ENCODE data around the gene ADCY2.

Gene ADCY2

GRCh38 chr5:7395947-7396712 is at the start of gene ADCY2:
TSS of gene ADCY2 (plus strand) at chr5:7396138. CDS start at chr5:7396297, 159 bp downstream.
- DNase-seq = peak; percentile 18

DNA sequence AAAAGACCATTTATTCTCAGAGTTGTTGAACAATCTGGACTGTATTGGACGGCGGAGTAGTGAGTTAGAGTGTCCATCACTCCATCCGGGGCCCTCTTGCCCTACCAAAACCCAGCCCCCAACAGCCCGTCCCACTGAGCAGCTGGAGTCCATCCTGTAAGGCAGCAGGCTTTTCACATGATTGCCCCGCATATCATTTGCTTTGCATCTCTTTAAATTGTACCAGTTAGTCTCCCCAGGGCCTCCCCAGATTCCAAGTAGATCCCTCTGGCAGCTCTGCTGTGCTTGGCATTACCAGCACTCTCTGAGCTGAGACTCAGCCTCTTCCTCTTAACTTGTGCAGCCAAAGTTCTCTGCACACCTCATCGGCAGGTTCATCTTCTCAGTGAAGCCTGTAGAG is 48.6 kb upstream of the ADCY2 start:
- DNase-seq = no peak

DNA sequence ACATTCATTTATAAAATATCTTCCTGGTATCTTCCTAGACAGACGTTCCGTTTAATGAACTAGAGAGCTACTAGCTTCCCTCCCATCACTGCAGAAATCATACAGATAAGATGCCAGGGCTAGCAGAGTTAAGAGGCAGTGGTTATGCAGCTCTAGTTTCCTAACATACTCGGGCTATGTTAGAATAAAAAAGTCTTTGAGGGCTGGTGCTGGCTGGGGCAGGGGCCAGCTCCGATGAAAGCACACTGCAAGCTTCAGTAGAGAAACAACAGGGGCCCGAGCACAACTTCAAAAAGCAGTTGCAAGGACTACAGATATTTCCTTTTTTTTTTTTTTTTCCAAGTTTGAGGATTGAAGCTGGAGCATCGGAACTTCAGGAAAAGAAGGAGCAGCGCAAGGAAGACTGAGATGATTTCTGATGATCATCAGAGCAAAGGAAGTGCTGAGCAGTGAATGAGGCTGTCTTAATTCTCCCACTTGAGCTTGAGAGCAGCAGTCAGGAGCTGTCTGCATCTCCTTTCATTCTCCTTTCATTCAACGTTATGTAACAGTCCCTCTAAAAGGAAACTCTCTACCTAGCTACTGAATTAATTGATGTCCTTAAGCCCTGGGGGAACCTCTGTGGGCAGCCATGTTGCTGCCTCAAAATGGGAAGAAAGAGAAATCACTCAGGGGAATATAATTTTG is 47.6 kb upstream of the ADCY2 start:
- peak; percentile 36 for DNase-seq

- no peak for DNase-seq
These were observed 34.3 kb upstream of the ADCY2 start for GRCh38 chr5:7361593-7361992.

DNA sequence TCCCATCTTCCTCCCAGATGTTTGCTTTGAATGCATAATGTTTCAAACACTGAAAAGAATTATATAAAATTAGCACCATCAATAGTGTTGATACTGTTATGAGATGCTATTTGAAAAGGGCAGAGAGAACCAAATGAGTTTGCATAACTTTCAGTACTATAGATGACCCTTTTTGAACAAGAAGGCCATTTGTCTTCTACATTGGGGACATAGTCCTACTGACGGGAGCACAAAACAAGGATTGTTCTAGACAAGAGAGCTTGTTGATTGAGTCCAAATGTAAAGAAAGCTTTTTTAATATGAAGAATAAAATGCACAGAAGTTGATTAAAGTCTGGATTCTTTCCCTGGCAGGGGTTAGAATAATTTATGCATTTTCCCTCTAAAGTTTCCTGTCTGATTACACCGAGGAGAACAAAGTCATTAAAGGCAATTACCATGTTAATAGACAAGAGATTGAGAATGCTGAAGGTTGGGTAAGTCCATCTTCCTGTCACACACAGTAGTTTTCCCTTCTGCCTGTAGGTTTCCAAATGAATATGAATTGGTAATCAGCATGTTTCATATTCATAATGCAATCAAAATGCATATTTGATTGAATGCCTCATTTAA is 32.8 kb upstream of the ADCY2 start:
- DNase-seq = no peak

DNA sequence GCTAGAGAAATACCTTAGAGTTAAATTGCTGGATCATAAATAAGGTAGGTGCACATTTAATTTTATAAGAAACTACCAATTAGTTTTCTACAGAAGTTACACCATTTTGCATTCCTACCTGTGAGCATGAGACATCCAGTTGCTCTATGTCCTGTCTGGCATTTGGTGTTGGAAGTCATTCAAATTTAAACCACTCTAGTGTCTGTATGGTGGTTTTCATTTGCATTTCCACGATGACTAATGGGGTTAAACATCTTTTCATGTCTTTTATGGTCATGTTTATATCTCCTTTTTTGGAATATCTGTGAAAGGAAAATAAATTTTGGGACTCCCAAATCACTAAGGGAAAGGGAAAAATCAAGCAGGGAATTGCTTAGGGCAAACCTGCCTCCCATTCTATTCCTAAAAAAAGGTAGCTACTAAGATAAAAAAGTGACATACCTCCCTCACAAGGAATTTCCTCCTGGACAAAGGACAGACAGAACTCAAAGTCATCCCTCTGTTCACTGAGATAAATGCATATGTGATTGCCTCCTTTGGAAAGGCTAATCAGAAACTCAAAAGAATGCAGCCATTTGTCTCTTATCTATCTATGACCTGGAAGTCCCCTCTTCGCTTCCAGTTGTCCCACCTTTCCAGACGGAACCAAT is 31.6 kb upstream of the ADCY2 start:
- DNase-seq = no peak

DNA sequence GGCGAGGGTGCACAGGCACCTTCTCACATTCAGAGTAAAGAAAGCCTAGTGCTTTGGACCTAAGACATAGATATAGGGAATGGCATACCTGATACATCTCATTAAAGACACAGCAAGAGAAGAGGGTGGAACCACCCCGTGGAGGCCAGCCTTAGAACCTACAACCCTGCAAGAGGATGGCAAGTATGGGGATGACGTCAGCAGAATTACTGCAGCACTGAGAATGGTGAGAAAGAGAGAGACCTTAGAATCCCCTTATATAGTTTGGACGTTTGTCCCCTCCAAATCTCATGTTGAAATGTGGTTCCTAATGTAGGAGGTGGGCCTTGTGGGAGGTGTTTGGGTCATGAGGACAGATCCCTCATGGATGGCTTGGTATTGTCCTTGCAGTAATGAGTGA is 28.2 kb upstream of the ADCY2 start:
- no peak for DNase-seq

DNA sequence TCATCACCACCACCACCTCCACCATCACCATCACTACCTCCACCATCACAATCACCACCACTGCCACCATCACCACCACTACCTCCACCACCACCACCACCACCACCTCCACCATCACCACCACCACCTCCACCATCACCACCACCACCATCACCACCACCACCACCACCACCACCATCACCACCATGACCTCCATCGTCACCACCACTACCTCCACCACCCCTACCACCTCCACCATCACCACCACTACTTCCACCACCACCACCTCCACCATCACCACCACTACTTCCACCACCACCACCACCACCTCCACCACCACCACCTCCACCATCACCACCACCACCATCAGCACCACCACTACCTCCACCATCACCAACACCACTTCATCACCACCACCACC is 23.5 kb upstream of the ADCY2 start:
- DNase-seq = no peak

- DNase-seq = no peak
These were observed 21.8 kb upstream of the ADCY2 start for GRCh38 chr5:7374186-7374585.

DNA sequence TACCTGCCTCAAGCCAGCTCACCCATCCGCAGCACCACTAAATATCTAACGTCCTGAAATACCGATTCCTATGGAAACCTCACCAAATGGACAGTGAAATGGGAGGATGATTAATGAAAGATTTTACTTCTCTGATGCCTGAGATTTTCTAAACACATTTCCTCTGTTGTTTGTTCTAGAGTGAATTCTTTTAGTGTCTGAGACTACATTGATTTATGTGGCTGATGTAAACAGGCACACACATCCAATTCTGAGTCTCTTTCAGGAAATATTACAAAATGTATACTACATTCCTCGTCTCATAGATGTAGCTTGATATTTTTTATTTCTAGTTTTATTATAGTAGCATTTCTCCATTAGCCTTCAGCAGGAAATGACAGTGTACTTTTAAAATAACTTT is 20.5 kb upstream of the ADCY2 start:
- no peak for DNase-seq

GRCh38 chr5:7376871-7377270 is 19.1 kb upstream of the ADCY2 start:
- DNase-seq = no peak

DNA sequence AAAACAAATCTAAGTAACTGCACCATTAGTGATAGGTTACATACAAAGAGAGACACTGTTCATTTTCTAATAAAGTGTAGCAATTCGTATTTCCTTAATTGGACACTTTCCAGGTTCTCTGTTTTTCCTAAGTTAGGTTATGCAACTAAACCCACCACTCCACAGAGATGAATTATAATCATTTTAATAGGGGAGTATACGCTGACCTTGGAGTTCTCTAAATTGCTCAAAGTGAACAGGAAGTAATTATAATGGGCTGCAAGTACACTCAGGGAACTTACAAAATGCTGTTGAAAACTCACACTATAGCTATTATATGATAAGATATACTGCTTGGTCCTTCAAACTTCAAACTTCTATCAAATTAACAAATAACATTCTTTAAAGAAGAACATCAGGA is 18.2 kb upstream of the ADCY2 start:
- no peak for DNase-seq

GRCh38 chr5:7382588-7382987 is 13.3 kb upstream of the ADCY2 start:
- DNase-seq = no peak

DNA sequence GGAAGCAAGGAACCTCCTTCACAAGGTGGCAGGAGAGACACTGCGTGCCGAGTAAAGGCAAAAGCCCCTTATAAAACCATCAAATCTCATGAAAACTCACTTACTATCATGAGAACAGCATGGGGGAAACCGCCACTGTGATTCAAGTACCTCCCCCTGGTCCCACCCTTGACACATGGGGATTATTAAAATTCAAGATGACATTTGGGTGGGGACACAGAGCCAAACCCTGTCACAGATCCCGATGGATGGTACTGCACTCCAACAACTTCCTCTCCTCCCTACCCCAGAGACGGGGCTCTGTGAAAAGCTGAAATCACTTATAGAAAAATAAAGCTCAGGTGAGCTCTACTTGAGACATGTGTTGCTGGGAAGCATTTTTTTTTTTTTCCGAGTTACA is 10.3 kb upstream of the ADCY2 start:
- no peak for DNase-seq

DNA sequence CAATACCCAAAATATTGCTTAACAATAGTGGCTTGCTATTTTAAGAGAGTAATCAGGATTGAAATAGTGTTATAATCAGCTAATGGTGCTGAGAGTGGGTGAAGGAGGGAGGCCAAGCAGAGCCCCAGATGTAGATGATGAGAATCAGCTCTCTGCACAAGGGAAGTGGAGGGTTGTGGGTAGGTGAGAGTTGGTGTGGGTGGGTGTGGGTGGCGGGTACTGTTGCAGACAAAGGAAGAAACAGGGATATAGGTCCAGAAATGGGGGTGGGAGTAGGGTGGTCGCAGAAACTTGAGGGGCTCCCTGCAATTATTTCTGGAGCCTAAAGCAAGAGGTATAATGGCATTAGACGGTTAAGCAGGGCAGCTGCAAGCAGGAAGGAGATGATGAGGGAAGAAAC is 7.4 kb upstream of the ADCY2 start:
- DNase-seq = no peak

DNA sequence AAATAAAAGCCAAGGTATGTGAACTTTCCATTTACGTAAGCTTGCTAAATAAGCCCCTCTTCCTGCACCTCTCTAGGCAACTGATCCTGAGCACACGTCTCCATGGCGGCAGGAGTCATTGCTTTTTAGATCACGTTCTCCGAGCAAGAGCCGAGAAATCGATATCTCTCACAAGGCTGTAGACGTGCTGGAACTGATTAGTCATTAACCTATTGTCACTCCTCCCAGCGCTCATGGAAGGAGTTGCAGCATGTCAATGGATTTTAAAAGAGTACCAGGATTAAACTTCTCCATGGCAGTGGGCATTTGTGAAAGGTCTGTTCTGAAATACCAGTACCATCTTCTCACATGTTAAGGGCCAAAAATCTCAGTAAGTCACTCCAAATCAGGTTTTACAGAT is 4.7 kb upstream of the ADCY2 start:
- no peak for DNase-seq

- peak; percentile 55 for DNase-seq
These were observed 3.9 kb upstream of the ADCY2 start for GRCh38 chr5:7391814-7392692.

DNA sequence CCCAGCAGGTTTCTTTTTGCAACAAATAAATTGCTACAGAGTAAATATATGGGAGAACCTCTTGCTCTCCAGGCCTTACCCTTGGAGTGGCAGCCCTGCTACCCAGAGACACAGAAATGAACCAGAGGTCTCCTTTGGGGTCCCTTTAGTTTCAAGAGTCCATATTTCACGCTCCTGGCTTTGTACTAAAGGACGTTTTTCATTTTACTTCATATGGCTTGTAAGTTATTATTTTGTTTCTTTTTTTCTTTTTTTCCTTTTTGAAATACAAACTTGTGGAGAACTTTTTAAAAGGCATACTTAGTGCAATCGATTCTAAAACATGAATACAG is 3.3 kb upstream of the ADCY2 start:
- DNase-seq = no peak

GRCh38 chr5:7393921-7394799 is 1.8 kb upstream of the ADCY2 start:
- DNase-seq = no peak

DNA sequence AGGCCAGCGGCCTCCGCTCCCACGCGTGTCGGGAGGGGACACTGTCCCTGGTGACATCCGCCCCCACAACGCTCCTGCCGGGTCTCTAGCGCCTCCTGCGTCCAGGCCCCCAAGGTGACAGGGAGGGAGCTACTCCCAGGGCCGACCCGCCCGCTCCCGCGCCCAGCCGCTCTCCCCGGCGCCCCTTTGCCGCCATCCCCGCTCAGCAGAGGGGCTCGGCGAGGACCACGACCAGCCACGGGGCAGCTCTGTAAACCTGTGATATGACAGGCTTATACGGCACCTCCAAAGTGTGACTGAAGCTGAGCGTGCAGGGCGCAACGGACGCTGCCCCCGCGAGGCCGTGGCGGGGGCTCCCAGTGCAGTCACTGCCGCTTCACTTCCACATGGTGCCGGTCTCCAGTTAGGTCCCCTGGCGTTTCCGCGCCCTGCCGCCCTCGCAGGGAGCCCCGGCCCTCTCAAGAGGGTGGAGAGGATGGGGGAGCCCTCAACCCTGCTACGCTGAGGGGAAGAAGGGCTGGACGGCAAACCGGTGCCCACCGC is 978 bp upstream of the ADCY2 start:
- DNase-seq = no peak

DNA sequence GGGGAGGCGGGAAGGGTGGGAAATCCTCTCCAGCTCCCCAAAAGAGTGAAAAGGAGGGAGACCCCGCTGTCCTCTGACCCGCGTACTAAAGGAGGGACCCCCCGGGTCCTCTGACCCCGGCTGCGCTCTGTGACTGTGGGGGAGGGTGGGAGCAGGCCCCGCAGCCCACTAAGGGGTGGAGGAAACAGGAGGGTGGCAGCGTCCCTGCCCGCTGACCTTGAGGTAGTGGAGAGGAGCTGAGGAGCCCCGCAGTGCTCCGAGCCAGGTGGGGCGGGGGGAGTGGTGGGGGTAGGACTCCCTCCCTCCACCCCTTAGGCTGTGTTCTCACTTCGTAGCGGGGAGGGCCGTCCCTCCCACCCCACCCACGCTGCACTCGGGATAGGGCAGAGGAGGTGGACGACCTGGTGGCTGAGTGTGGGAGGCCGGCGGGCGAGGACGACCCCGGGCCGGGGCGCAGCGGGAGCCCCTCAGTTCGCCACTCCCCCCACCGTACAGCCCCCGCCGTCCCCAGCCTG is 449 bp upstream of the ADCY2 start:
- no peak for DNase-seq

Measured in midbrain (tissue), 1 donor.